IMR-90 (cell line): ENCODE measurements around the gene WARS2. TPM values are rescaled to one million over a fixed set of nuclear protein-coding genes. Genes with fewer than 3 reads are reported as not detected.

Source experiments
- ATAC-seq: fragments of 200-7000 bp; cut with Tn5 transposase; 2 replicates; pipeline ENCODE4 v1.9.1; 2020; ENCODE audit warnings: low read depth, mild to moderate bottlenecking, moderate library complexity
- BruUV-seq: library from RNA; stranded (reverse); fragments of 400-500 nt; replicated peaks from 2 replicates; lab custom pipeline; 2021; lab: Mats Ljungman, UMichigan
- CTCF ChIA-PET: fragments of 300-600 bp; formaldehyde crosslinking; extraction: SDS; loops from one replicate; lab custom pipeline; 2021; ENCODE audit warnings: antibody characterized with exemption; lab: Yijun Ruan, JAX
- POLR2A ChIA-PET: fragments of 300-600 bp; sonication (Branson Sonifier 250); formaldehyde crosslinking; loops from one replicate; lab custom pipeline; 2022; ENCODE audit warnings: antibody characterized with exemption; ENCODE audit not compliant: unreplicated experiment; lab: Charles Lee
- DNase-seq: peaks from one replicate; pipeline ENCODE4 v3.0.0; 2013
- H2AFZ ChIP-seq: replicated peaks from 2 replicates; pipeline ENCODE3; 2013; ENCODE audit warnings: low read length, mild to moderate bottlenecking; ENCODE audit not compliant: poor library complexity
- H2AK5ac ChIP-seq: 2 replicates; pipeline ENCODE4 v1.6.1; 2013; ENCODE audit warnings: low read depth, low read length, inconsistent platforms
- H2AK9ac ChIP-seq: replicated peaks from 2 replicates; pipeline ENCODE3; 2013; ENCODE audit warnings: mild to moderate bottlenecking, low read depth, low read length, moderate library complexity; ENCODE audit not compliant: poor library complexity
- H2BK120ac ChIP-seq: 2 replicates; pipeline ENCODE4 v1.6.1; 2013; ENCODE audit warnings: low read depth, low read length, inconsistent platforms
- H2BK15ac ChIP-seq: 3 replicates; pipeline ENCODE4 v1.6.1; 2013; ENCODE audit warnings: low read depth, low read length, inconsistent platforms
- H2BK20ac ChIP-seq: 2 replicates; pipeline ENCODE4 v1.6.1; 2013; ENCODE audit warnings: low read depth, mild to moderate bottlenecking, inconsistent platforms, low read length, moderate library complexity
- H2BK5ac ChIP-seq: 2 replicates; pipeline ENCODE4 v1.6.1; 2013; ENCODE audit warnings: mild to moderate bottlenecking, low read depth, low read length, inconsistent platforms; ENCODE audit not compliant: poor library complexity, severe bottlenecking
- H3K14ac ChIP-seq: replicated peaks from 2 replicates; pipeline ENCODE4 v1.6.1; 2013; ENCODE audit warnings: low read depth, low read length, inconsistent platforms
- H3K18ac ChIP-seq: 2 replicates; pipeline ENCODE4 v1.6.1; 2013; ENCODE audit warnings: low read depth, low read length, control low read depth
- H3K23ac ChIP-seq: 2 replicates; pipeline ENCODE4 v1.6.1; 2013; ENCODE audit warnings: low read depth, low read length, inconsistent platforms
- H3K27ac ChIP-seq: 2 replicates; pipeline ENCODE4 v1.5.1; 2013; ENCODE audit warnings: mild to moderate bottlenecking, control low read depth, low read length; ENCODE audit not compliant: insufficient read depth
- H3K27me3 ChIP-seq: 2 replicates; pipeline ENCODE4 v1.6.1; 2013; ENCODE audit warnings: low read length; ENCODE audit not compliant: control insufficient read depth, insufficient read depth
- H3K36me3 ChIP-seq: 2 replicates; pipeline ENCODE4 v1.6.1; 2013; ENCODE audit warnings: low read length, mixed read lengths; ENCODE audit not compliant: control insufficient read depth, insufficient read depth
- H3K4ac ChIP-seq: 2 replicates; pipeline ENCODE4 v1.6.1; 2013; ENCODE audit warnings: low read depth, low read length, inconsistent platforms
- H3K4me1 ChIP-seq: 2 replicates; pipeline ENCODE4 v1.6.1; 2013; ENCODE audit warnings: low read length, mixed read lengths; ENCODE audit not compliant: control insufficient read depth, insufficient read depth
- H3K4me2 ChIP-seq: 2 replicates; pipeline ENCODE4 v1.6.1; 2013; ENCODE audit warnings: low read depth, mild to moderate bottlenecking, control low read depth, low read length, moderate library complexity
- H3K4me3 ChIP-seq: 2 replicates; pipeline ENCODE4 v1.5.1; 2013; ENCODE audit warnings: low read depth, mild to moderate bottlenecking, control low read depth, low read length, moderate library complexity; ENCODE audit not compliant: insufficient read depth
- H3K56ac ChIP-seq: 2 replicates; pipeline ENCODE4 v1.6.1; 2013; ENCODE audit warnings: low read length, inconsistent platforms; ENCODE audit not compliant: insufficient read depth; ENCODE audit errors: extremely low read depth
- H3K79me1 ChIP-seq, 2 experiments: 2 replicates each; pipeline ENCODE4 v1.6.1; 2013; ENCODE audit warnings: low read length in 2 of 2, inconsistent platforms in 1 of 2, low read depth in 1 of 2
- H3K9ac ChIP-seq: 2 replicates; pipeline ENCODE4 v1.6.1; 2013; ENCODE audit warnings: low read depth, low read length, control low read depth
- H3K9me1 ChIP-seq: 2 replicates; pipeline ENCODE4 v1.6.1; 2013; ENCODE audit warnings: low read length, inconsistent platforms; ENCODE audit not compliant: insufficient read depth
- H3K9me3 ChIP-seq: 2 replicates; pipeline ENCODE4 v1.6.1; 2013; ENCODE audit warnings: low read length; ENCODE audit not compliant: control insufficient read depth, insufficient read depth
- H4K20me1 ChIP-seq: 2 replicates; pipeline ENCODE4 v1.6.1; 2013; ENCODE audit warnings: low read length, inconsistent platforms; ENCODE audit not compliant: insufficient read depth
- H4K5ac ChIP-seq: 2 replicates; pipeline ENCODE4 v1.6.1; 2013; ENCODE audit warnings: mild to moderate bottlenecking, low read depth, low read length, control low read depth
- H4K8ac ChIP-seq, 2 experiments: 2 replicates each; pipeline ENCODE4 v1.6.1; 2013; ENCODE audit warnings: low read depth in 2 of 2, low read length in 2 of 2, control low read depth in 1 of 2, inconsistent platforms in 1 of 2
- H4K91ac ChIP-seq: 2 replicates; pipeline ENCODE4 v1.6.1; 2013; ENCODE audit warnings: low read depth, low read length, inconsistent platforms; ENCODE audit not compliant: insufficient read depth
- CEBPB ChIP-seq: IDR thresholded peaks from 2 replicates; pipeline ENCODE4 v1.6.1; 2012; ENCODE audit warnings: low read depth, low read length, improper control_type of control experiment
- NFE2L2 ChIP-seq: fragments of 150-350 bp; IDR thresholded peaks from 2 replicates; pipeline ENCODE4 v1.6.1; 2016; ENCODE audit warnings: low read depth, mild to moderate bottlenecking, low read length
- RCOR1 ChIP-seq: IDR thresholded peaks from 2 replicates; pipeline ENCODE4 v1.6.1; 2012; ENCODE audit warnings: mild to moderate bottlenecking, low read length, improper control_type of control experiment; ENCODE audit not compliant: insufficient replicate concordance
- RFX5 ChIP-seq: IDR thresholded peaks from 2 replicates; pipeline ENCODE4 v1.8.0; 2012; ENCODE audit warnings: low read depth, mild to moderate bottlenecking, low read length, moderate library complexity
- WGBS, 2 experiments: methylation state at CpG; one replicate each; pipeline versions ENCODE4 v1.1.5 to v1.1.7; 2013; ENCODE audit warnings: missing lambda C conversion rate in 2 of 2; ENCODE audit not compliant: insufficient read length in 1 of 2; ENCODE audit errors: extremely low coverage in 2 of 2; 5-methylcytosine and 5-hydroxymethylcytosine counted together
- dilution Hi-C: fragments of 300-500 bp; cut with HindIII; formaldehyde crosslinking; loops from one replicate; pipeline ENCODE4 v1.14.3; 2018; ENCODE audit warnings: low sequenced_read_pairs; ENCODE audit not compliant: unreplicated experiment
- in situ Hi-C: fragments of 300-500 bp; cut with MboI; formaldehyde crosslinking; loops from 3 replicates; pipeline ENCODE4 v1.14.3; 2019; ENCODE audit warnings: low sequenced_read_pairs, inconsistent platforms, mixed read lengths
- intact Hi-C: fragments of 100-400 bp; cut with micrococcal nuclease; formaldehyde crosslinking; loops from 2 replicates; pipeline ENCODE4 v1.10.0; 2022
- polyA plus RNA-seq, 3 experiments: library from polyadenylated mRNA; depleted of rRNA; stranded (reverse); fragments of >200 nt; gene quantifications; 2 replicates each; pipeline ENCODE4 v1.2.3, GENCODE V29; 2012; ENCODE audit warnings: low replicate concordance in 1 of 3
- total RNA-seq: library from RNA; depleted of rRNA; stranded (reverse); fragments of >200 nt; gene quantifications from 2 replicates; pipeline ENCODE4 v1.2.3, GENCODE V29; 2012
- TF ChIP-seq, protein P1 (sequence below): fragments of 150-350 bp; IDR thresholded peaks from 2 replicates; pipeline ENCODE4 v1.6.1; 2017; ENCODE audit warnings: mild to moderate bottlenecking, antibody characterized with exemption, low read length, low read depth

WARS2 gene
- total and polyA plus RNA-seq, 2 of the 4 experiments (the other 2 are of a cell fraction) = 5.7 to 20.3 TPM

DNA sequence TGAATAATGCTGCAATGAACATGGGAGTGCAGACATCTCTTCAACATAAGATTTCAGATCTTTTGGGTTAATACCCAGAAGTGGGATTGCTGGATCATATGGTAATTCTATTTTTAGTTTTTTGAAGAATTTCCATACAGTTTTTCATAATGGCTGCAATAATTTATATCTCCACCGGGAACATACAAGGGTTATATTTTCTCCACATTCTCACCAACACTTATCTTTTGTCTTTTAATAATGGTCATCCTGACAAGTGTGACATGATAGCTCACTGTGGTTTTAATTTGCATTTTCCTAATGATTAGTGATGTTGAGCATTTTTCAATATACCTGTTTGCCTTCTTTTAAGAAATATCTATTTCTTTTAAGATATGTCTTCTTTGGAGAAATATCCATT is 44.5 kb upstream of the WARS2 start:
- no peak overlapping the region for H4K5ac ChIP-seq
- in situ Hi-C loops = no loop called here
- no peak overlapping the region for H3K14ac ChIP-seq
- no peak for DNase-seq
- H2BK20ac ChIP-seq = no peak overlapping the region
- H2BK120ac ChIP-seq = no peak overlapping the region
- H2AK9ac ChIP-seq = no peak overlapping the region
- no peak overlapping the region for H2AK5ac ChIP-seq
- ChIA-PET CTCF (no interaction called here), POLR2A (no interaction called here)
- no peak overlapping the region for H3K56ac ChIP-seq
- no TSS peak for BruUV-seq
- H3K27me3 ChIP-seq = no peaks in the 10 kb centered on the region
- H3K4me1 ChIP-seq = no peaks in the 10 kb centered on the region
- H3K18ac ChIP-seq = no peak overlapping the region
- no peaks in the 10 kb centered on the region for H3K36me3 ChIP-seq
- intact Hi-C loops = no loop called here
- H3K4me3 ChIP-seq = no peak overlapping the region
- TF ChIP-seq CEBPB (no peak), RCOR1 (no peak), NFE2L2 (no peak), RFX5 (no peak)
- TF ChIP-seq, protein P1, sequence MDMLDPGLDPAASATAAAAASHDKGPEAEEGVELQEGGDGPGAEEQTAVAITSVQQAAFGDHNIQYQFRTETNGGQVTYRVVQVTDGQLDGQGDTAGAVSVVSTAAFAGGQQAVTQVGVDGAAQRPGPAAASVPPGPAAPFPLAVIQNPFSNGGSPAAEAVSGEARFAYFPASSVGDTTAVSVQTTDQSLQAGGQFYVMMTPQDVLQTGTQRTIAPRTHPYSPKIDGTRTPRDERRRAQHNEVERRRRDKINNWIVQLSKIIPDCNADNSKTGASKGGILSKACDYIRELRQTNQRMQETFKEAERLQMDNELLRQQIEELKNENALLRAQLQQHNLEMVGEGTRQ = no peak
- dilution Hi-C loops = no loop called here
- H3K23ac ChIP-seq = no peak overlapping the region
- H3K9me3 ChIP-seq = no peaks in the 10 kb centered on the region
- H4K8ac ChIP-seq = no peak overlapping the region
- H3K4ac ChIP-seq = no peak overlapping the region
- H2BK15ac ChIP-seq = no peak overlapping the region
- no peaks in the 10 kb centered on the region for H4K20me1 ChIP-seq
- H4K91ac ChIP-seq = no peak overlapping the region
- no peak overlapping the region for H2AFZ ChIP-seq
- no peak for ATAC-seq
- no peak overlapping the region for H3K4me2 ChIP-seq
- no peaks in the 10 kb centered on the region for H3K79me1 ChIP-seq
- H3K9me1 ChIP-seq = no peaks in the 10 kb centered on the region
- H3K9ac ChIP-seq = no peak overlapping the region
- H3K27ac ChIP-seq = no peak overlapping the region
- H2BK5ac ChIP-seq = no peak overlapping the region
- no CpG with 5 or more reads among the region's 1 CpG for WGBS, 2 experiments
